Activated CD8-positive, alpha-beta memory T cell treated with anti-CD3 and anti-CD28 coated beads for 36 hours (primary cell): ENCODE data around the gene SPP2. TPM values are rescaled to one million over a fixed set of nuclear protein-coding genes. Genes with fewer than 3 reads are reported as not detected.

Experiments used
- CTCF ChIA-PET: fragments of 350-600 bp; sonication (Branson Sonifier 250); formaldehyde crosslinking; loops from one replicate; lab custom pipeline; 2021; ENCODE audit warnings: antibody characterized with exemption; lab: Charles Lee
- POLR2A ChIA-PET: fragments of 350-600 bp; sonication (Branson Sonifier 250); formaldehyde crosslinking; loops from one replicate; lab custom pipeline; 2021; ENCODE audit warnings: antibody characterized with exemption; lab: Charles Lee
- total RNA-seq, 2 experiments: library from RNA; stranded (reverse); gene quantifications; one replicate each; pipeline ENCODE4 v1.2.3, GENCODE V29; 2021

Gene SPP2
- total RNA-seq, 2 experiments from 2014 or later: not detected

DNA sequence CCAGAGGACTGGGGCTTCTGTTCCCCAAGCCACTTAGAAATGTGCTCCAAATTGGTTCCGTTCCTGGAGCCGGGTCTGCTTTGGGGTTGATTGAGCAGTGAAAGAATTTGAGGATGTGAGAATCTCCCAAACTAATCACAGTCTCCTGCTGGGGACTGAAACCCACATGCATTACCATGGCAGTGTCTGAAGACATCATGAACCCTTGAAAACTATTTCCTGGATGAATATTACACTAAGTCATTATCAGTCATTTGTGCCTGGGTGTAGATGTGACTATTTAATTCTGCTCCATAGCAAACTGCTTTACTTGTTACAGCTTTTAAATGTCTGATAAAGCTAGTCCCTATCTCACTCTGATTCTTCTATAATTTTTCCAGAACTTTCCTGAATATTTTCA lies 27.6 kb downstream of the SPP2 start:
- ChIA-PET CTCF (no interaction called here), POLR2A (no interaction called here)

DNA sequence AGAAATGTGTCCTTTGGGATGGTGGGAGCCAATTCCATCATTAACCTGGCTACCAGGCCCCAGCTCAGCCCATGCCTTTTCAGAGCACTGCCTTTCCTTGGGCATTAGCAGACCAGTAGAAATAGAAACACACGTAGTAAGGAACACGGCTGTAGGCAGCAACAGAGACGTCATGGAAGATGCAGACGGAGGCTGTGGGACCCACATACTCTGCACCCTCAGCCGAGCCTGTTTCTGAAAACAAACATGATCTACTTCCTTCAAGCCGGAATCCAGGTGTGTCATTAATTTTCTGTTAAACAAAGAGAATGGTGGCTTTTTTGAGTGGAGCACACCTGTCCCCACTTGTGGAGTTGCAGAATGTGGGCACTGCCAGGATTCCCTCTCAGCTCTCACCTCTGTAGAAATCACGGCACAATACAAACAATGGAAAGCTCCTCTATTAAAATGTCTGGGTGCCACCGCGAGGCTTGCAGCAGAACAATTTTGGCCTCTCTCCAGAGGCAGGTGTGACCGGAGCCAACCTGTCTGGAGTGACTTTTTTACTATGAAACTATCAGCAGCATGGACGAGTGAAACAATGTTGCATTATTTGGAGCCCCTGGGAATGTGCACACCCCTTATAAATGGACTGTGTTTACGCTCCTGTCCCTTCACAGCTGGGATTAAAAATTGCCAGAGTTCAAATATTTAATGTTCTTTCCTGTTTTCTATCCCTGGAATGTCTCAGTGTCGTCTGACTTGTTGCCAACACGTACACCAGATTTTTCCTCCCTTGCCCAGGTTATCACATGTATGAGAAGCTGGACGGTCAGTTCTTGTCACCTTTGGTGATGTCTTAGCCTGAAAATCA lies 31.7 kb downstream of the SPP2 start:
- ChIA-PET CTCF (no interaction called here), POLR2A (no interaction called here)

DNA sequence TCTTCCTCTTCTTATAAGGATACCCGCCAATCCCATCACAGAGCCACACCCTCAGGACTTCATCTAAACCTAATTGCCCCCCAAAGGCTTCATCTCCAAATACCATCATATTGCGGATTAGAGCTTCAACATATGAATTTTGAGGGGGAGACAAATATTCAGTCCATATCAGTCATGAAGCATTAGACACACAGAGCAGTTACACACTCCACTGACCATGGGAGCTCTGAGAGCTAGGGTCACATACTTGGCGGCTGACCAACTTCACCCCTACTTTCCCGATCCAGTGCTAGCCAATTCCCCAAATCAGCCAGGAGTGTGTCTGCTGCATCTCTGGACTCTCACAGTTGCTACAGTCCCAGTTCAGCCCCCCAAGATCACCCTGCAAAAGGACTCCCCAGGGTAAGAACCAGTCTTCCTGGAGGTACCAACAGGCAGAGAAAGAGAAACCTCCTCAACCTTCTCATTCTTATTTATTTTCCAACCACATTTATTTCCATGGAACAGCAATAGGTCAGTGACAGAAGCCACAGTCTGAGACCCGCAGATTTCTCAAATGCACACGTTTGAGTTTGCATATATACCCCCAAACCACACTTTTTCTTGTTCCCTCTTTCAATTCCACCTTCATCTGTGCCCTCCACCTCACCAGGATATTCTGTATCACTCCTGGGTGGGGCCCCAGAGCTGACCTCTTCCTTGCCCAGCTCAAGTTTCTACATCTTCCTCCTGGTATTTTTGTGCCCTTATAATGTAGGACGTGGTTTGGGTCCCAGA lies 33.3 kb downstream of the SPP2 start:
- POLR2A ChIA-PET: no interaction called here
- CTCF ChIA-PET: no interaction called here

DNA sequence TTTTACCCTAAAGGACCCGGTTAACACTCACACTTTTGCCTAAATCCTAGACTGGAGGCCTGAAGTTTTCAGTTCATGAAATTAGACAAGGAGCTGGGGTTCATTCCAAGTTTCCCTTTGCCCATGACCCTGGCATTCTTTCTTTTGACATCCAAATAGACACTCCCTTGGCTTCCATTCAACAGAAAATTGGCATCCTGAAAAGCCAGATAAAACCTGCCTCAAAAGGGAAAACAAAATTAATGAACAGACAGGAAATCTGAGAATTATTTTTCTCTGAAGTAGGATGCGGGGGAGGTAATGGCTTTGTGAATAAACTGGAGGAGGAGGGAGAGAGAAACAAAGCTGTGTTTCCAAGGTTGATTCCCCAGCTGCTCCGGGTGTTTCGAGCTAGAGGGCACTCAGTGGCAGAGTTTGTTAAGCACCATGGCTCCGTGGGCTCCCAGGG lies 41.0 kb downstream of the SPP2 start:
- POLR2A ChIA-PET: no interaction called here
- CTCF ChIA-PET: no interaction called here

DNA sequence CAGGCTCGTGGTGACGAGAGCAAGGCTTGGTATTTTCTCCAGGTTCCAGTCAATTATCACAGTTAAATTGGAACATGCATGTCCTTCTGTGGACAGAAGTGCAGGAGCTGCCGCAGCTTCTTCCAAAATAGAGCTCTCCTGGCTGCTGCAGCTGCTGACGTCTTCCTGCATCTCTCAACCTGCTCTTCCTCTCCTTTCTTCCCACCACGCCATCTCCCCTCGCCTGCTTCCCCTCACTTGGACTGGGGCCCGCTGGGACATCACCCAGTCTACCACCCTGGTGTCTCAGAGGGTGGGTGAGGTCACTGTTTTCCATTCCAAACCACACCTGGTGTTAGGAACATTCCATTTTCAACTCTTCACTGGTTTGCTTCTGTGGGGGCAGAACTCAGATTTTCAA lies 41.4 kb downstream of the SPP2 start:
- POLR2A ChIA-PET: no interaction called here
- CTCF ChIA-PET: no interaction called here

DNA sequence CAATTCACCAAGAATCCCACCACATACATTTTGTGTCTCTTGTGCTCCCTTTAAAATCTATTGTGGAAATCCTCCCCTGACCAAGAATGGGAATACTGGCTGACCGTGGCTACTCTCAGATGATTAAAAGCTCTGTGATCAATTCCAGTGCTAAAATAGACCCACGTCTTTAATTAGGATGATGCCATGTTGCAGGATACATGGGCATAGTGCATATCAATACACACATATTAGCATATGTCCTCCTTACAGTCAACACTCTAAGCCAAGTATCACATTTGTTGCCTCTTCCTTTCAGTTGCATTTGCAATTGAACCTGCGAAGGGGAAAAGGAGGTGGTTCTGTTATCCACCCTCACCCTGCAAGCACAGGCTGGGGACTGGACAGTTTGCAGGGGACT lies 41.8 kb downstream of the SPP2 start:
- POLR2A ChIA-PET: no interaction called here
- CTCF ChIA-PET: no interaction called here

DNA sequence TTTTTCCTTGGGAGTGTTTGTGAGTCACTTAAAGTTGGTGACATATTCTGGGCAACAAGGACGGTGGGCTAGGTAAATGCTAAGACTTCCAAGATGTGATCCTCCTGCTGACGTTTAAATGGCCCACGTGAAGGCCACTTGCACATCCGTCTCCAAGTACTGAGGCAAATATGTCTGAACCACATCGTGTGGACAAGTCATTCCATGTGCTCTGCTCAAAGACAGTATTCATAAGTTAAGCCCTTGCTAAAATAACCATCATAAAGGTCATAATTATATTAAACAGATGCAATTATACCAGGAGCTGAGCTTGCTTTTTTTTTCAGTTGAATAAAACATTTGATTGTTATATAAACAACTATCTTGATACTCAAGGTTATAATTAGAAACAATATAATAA lies 44.8 kb downstream of the SPP2 start:
- ChIA-PET CTCF (no interaction called here), POLR2A (no interaction called here)

DNA sequence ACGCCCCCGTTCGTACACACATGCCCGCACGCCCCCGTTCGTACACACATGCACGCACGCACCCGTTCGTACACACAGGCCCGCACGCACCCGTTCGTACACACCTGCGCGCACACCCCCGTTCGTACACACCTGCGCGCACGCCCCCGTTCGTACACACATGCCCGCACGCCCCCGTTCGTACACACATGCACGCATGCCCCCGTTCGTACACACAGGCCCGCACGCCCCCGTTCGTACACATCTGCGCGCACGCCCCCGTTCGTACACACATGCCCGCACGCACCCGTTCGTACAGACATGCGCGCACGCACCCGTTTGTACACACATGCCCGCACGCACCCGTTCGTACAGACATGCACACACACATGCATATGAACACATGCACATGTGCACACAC lies 45.7 kb downstream of the SPP2 start:
- CTCF ChIA-PET: no interaction called here

DNA sequence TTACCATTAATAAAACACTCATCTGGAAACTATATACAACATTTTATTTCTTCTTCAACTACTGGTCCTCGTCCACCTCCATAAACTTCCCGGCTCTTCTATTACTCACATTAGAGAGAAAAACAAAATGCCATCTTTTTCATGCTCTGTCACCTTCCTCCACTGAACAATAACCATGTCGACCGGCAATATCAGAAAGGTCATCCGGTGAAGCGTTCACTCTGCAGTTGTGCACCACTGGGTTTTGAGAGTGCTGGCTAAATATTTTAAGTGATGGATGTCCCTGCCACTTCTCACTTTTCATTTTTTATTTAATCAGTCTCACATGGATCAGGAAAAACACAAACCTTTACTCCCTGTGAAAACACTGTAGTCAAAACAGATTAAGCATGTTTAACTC lies 48.2 kb downstream of the SPP2 start:
- CTCF ChIA-PET: no interaction called here
- POLR2A ChIA-PET: no interaction called here

More for the DNA sequence above, 45.7 kb downstream of the SPP2 start:
- POLR2A ChIA-PET: no interaction called here

DNA sequence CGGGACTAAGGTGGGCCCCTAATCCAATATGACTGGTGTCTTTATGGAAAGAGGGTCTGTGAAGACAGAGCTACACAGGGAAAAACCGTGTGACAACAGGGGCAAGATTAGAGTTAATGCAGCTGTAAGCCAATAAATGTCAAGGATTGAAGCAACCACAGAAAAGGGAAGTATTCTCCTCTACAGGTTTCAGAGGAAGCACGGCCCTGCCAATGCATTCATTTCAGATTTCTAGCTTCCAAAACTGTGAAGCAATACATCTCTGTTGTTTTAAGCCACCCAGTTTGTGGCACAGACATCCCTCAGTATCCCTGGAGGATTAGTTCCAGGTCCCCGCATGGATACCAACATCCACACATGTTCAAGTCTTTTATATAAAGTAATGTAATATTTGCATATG lies 48.8 kb downstream of the SPP2 start:
- POLR2A ChIA-PET: no interaction called here
- CTCF ChIA-PET: interaction anchor here (1.2 kb wide), 1 partner anchor 10 kb away, joined by 3 read pairs; no protein-coding TSS in a partner anchor

DNA sequence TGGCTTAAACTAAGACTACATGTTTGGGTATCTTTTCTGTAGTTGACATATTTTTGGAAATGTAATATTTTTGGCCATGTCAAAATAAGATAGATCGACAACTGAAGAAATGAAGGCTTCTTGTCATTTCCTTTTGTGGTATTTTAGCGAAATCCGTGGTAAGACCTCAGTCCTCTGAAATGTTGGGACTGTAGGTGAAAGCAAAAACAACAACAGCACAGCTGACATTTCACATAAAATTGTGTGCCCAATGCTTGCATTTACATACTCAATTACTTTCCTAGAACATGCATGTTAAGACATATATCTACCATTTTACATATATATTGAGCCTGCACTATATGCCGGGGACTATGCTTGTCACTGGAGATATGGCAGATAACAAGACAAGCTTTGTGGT lies 50.2 kb downstream of the SPP2 start:
- ChIA-PET CTCF (no interaction called here), POLR2A (no interaction called here)

DNA sequence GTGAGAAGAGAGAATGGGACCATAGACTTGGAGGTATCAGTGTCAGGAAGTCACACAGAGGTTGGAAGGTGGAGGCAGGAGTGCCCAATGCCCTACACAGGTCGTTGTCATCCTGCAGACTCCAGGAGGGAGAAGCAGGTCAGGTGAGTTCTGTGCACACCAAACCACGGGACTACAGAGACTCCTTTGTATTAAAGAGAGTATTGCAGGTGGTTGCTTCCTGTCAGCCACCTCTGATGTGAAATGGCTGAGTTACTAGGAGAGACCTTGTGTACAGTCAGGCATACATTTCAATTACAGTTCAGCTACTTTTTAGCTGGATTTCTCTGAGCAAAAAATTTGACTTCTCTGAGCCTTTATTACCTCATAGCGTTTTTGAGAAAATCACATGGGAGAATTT lies 51.6 kb downstream of the SPP2 start:
- POLR2A ChIA-PET: no interaction called here
- CTCF ChIA-PET: no interaction called here

DNA sequence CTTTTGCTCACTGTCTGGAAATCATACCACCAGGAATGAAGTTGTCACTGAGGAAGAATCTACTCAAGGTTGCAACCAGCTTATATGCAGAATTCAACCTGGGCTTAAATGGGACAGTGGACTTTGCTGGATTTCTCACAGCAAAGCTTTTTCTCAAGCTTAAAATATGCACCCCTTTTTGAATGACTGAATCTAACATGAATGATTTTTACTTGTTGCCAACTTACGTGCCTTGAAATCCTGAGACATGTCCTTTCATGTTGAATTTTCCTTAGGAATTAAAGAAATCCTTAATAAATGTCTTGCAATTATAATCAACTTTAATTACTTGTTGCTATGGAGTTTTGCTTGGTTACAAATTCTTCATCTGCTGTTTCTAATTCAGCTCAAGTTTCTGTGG lies 57.4 kb downstream of the SPP2 start:
- POLR2A ChIA-PET: no interaction called here

DNA sequence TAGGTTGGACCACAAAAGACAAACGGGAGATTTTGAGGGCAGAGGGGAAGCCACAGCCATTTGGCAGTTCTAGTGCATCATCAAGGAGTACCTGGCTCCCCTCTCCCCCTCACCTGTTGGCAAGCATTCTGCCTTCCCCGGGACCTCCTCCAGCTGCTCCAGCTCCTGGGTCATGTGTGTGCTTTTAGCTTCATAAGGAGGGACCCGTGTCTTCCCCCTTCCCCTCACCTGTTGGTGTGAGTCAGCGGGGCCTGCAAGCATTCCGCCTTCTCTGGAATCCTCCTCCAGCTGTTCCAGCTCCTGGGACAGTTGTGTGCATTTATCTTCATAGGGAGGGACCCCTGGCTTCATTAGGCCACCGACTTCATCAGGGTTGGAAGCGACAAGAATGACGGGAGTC lies 58.8 kb downstream of the SPP2 start:
- CTCF ChIA-PET: interaction anchor here (0.7 kb wide), 1 partner anchor 10 kb away, joined by 3 read pairs; no protein-coding TSS in a partner anchor
- POLR2A ChIA-PET: no interaction called here

More for the DNA sequence above, 57.4 kb downstream of the SPP2 start:
- CTCF ChIA-PET: interaction anchor here (0.7 kb wide), 1 partner anchor 614 kb away, joined by 3 read pairs; no protein-coding TSS in a partner anchor

DNA sequence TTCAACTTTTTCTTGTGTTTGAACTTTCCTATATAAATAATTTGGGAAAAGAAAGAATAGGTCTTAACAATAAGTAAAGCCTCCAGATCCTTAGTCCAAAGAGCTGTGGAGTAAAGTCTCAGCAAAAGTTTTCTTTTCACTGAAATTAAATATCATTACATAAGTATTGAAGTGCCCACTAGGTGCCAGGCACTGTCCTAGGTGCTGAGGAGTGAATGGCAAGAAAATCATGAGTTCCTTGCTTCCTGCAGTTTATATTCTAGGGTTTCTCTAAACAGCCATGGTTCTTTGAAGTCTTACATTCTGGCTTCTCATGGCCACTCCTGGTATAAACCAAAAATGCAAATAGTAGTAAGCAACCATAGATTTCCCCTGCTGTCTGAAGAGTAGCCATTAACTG lies 59.7 kb downstream of the SPP2 start:
- ChIA-PET POLR2A (no interaction called here), CTCF (no interaction called here)

DNA sequence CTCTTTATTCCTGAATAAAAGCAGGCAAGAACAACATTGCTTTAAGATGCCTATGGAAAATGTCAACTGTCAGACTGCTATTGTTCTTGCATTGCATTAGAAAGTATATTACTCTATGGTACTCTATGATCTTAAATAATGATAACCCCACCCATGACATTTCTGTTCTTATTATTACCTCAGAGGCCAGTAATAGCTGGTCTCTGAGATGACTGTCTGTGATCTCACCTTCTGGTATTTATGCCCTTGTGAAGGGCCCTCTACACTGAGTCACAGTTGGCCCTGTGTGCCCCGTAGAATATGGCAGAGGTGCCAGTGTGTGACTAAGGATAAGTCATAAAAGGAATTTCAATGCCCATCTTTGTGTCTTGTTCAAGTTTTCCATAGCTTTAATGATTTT lies 61.0 kb downstream of the SPP2 start:
- CTCF ChIA-PET: no interaction called here
- POLR2A ChIA-PET: no interaction called here

DNA sequence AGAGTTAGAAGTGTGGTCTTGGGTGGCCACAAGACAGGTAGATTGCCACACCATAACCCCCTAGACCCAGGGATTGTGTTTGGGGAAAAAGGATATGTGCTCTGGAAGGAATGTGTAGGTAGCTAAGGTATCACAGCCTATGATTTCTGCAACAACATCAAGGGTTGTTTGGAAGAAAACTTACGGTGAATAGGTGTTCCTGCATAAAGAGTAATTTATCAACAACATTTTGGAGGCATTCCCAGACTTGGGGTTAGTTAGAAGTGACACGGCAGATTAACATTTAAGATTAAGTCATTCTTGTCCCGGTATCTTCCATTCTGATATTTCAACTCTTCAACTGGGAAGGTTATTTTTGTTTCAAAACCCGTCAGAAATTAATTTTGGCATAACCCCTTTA lies 65.5 kb downstream of the SPP2 start:
- CTCF ChIA-PET: no interaction called here
- POLR2A ChIA-PET: no interaction called here

DNA sequence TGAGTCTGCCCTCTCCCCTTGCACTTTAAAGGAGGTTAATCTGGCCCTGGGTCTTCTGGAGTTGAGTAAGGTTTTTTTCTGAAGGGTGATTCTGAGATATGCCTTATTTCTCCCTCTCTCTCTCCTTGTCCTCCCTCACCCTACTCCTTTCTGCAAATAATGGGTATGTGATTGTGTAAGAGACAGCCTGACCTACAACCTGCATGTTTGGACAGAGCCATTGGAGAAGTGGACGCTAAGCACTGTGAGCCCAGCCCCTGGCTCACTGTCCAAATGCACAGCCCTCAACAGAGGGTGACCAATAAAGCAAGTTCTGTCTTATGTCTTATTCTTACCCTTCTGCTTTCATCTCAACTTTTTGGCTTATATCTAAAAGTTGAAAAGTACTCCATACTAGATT lies 71.5 kb downstream of the SPP2 start:
- ChIA-PET CTCF (interaction anchor here (0.7 kb wide), 1 partner anchor 18 kb away, joined by 3 read pairs; no protein-coding TSS in a partner anchor), POLR2A (no interaction called here)

DNA sequence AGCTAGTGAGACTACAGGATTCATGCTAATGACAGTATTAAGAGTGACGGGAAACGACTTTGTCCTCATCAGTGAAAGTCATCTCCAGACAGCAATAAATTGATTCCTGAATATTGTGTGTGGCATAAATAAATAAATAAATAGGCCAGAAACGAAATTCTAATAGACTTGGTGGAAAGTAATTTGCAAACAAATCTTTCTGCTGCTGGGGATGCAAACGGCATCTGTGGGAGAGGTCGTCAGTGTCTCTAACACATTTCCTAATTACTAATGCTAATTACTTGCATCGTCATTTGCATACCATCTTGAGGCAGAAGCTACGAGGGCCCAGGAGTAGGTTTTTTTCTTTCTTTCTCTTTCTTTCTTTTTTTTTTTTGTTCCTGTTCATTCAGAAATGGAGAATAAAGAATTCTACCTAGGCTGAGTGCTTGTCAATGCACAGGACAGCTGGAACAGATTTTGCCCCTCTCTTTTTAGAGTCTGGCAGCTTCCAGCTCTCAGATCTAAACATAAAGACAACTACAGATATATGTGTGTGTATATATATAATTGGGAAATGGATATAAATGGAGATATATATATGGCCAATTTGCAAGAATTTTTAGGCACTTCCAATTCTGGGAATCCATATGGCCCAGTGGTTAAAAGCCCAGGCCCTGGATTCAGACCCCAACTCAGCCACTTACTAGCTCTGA lies 75.1 kb downstream of the SPP2 start:
- ChIA-PET CTCF (interaction anchor here (0.6 to 1.4 kb wide), 2 partner anchors 130 to 375 kb away, joined by 3 read pairs; no protein-coding TSS in a partner anchor), POLR2A (no interaction called here)

DNA sequence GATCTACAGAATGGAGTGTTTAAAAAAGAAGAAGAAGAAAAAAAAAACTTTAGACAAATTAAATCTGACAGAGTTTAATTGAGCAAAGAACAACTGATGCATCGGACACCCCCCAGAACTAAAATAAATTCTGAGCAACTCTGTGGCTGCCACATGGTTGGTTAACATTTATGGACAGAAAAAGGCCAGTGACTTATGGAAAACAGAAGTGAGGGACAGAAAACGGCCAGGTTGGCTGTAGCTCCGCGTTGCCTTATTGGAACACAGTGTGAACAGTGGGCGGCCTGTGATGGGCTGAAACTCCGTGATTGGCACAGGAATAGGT lies 75.6 kb downstream of the SPP2 start:
- POLR2A ChIA-PET: no interaction called here
- CTCF ChIA-PET: interaction anchor here (1.0 to 1.4 kb wide), 2 partner anchors 10 to 375 kb away, joined by 3 read pairs; no protein-coding TSS in a partner anchor
